ENCODE data around the gene SLC52A1.

The SLC52A1 gene

GRCh38 chr17:4986403-4986802, 48.8 kb downstream of the SLC52A1 start:
- Histone ChIP-seq H3K27ac (ENCODE audit: low read length, poor library complexity, severe bottlenecking) (no peak overlapping the region), H2AK5ac (ENCODE audit: low read length, severe bottlenecking) (no peak overlapping the region), H3K14ac (ENCODE audit: low read length in 2 of 2) (no peak overlapping the region), H3K23ac (ENCODE audit: low read length in 2 of 2) (no peak overlapping the region), H3K9ac (ENCODE audit: low read length) (peak overlapping the region; percentile 91), H2BK120ac (ENCODE audit: low read depth, low read length) (no peak overlapping the region), H3K4me2 (ENCODE audit: low read length, poor library complexity, severe bottlenecking) (peak overlapping the region; percentile 86), H2BK5ac (ENCODE audit: low read depth, low read length, poor library complexity, severe bottlenecking) (no peak overlapping the region), H4K91ac (ENCODE audit: low read length) (no peak overlapping the region), H3K79me1 (replicated peaks; ENCODE audit: low read length, poor library complexity, severe bottlenecking) (peaks cover 6% of the 10 kb centered on the region), H3K4ac (ENCODE audit: low read depth in 1 of 2, low read length in 2 of 2) (no peak overlapping the region), H4K8ac (ENCODE audit: low read length) (peak overlapping the region; percentile 45), H3K4me1 (ENCODE audit: control insufficient read depth, insufficient read depth, low read depth, low read length) (peaks cover 20% of the 10 kb centered on the region), H3K9me3 (ENCODE audit: control insufficient read depth, low read length) (no peaks in the 10 kb centered on the region), H2BK15ac (ENCODE audit: low read depth, poor library complexity, severe bottlenecking) (no peak overlapping the region), H2BK12ac (ENCODE audit: low read length in 2 of 2) (no peak overlapping the region), H3K18ac (ENCODE audit: low read depth in 1 of 2, low read length in 2 of 2) (peak overlapping the region in 1 of 2 experiments; percentile 30), H3K27me3 (ENCODE audit: control insufficient read depth in 1 of 2, insufficient read depth in 1 of 2, low read length in 2 of 2) (no peaks in the 10 kb centered on the region), H2AFZ (ENCODE audit: low read depth, low read length) (no peak overlapping the region), H3K4me3 (ENCODE audit: insufficient read depth in 1 of 2, low read depth in 1 of 2, low read length in 2 of 2) (peak overlapping the region in 1 of 2 experiments; percentile 82), H3K36me3 (ENCODE audit: control insufficient read depth in 1 of 2, insufficient read depth in 2 of 2, low read depth in 1 of 2, low read length in 2 of 2) (peaks cover 16 to 29% of the 10 kb centered on the region in 2 experiments)
- WGBS = 74% methylated on average over 4 of the region's 5 CpGs
- no peak for DNase-seq
